HepG2 (cell line): ENCODE results near the gene HNRNPR. TPM values are rescaled to one million over a fixed set of nuclear protein-coding genes. Genes with fewer than 3 reads are reported as not detected.

Experiments
- ATAC-seq: fragments of 200-7000 bp; cut with Tn5 transposase; 3 replicates; pipeline ENCODE4 v1.9.1; 2020; ENCODE audit warnings: mild to moderate bottlenecking, moderate library complexity
- BruUV-seq: library from RNA; stranded (reverse); fragments of 400-500 nt; replicated peaks from 2 replicates; lab custom pipeline; 2021; lab: Mats Ljungman, UMichigan
- CTCF ChIA-PET: fragments of 300-600 bp; formaldehyde crosslinking; extraction: SDS; loops from one replicate; lab custom pipeline; 2021; ENCODE audit warnings: low total read pairs, inconsistent platforms, low intra/inter-chr PET ratio; lab: Yijun Ruan, JAX
- POLR2A ChIA-PET: fragments of 350-600 bp; sonication (Branson Sonifier 250); formaldehyde crosslinking; loops from one replicate; lab custom pipeline; 2020; ENCODE audit warnings: antibody characterized with exemption, inconsistent platforms; lab: Yijun Ruan, JAX
- DNase-seq: peaks from one replicate; pipeline ENCODE4 v3.0.0-alpha.2; 2015; ENCODE audit warnings: low spot score
- FAIRE-seq: peaks from 3 replicates; lab custom pipeline; 2011; peaks lifted over from hg19 to GRCh38; lab: Jason Lieb, UNC
- H2AFZ ChIP-seq: one replicate; pipeline ENCODE4 v1.6.1; 2011; ENCODE audit warnings: low read length, inconsistent platforms
- H3K27ac ChIP-seq: fragments of 300-600 bp; 3 replicates; pipeline ENCODE4 v1.8.0; 2011; ENCODE audit warnings: mixed run types, mild to moderate bottlenecking, mixed read lengths, low read length, inconsistent platforms; ENCODE audit not compliant: insufficient read depth; ENCODE audit errors: extremely low read length
- H3K27me3 ChIP-seq, 2 experiments: fragments of 200-600 bp in 1 of 2; 2 replicates in 1 of 2; 3 replicates in 1 of 2; pipeline versions ENCODE4 v1.6.0 to v1.8.0; 2011; ENCODE audit warnings: low read length in 2 of 2, mild to moderate bottlenecking in 2 of 2, moderate library complexity in 2 of 2, inconsistent platforms in 1 of 2; ENCODE audit not compliant: insufficient read depth in 2 of 2, control insufficient read depth in 1 of 2
- H3K36me3 ChIP-seq, 2 experiments: fragments of 200-600 bp in 1 of 2; replicated peaks in 1 of 2; 2 replicates in 1 of 2; 3 replicates in 1 of 2; pipeline versions ENCODE4 v1.5.1 to v1.8.0; 2011; ENCODE audit warnings: low read length in 2 of 2, inconsistent platforms in 1 of 2; ENCODE audit not compliant: insufficient read depth in 2 of 2, control insufficient read depth in 1 of 2
- H3K4me1 ChIP-seq: 2 replicates; pipeline ENCODE4 v1.5.1; 2012; ENCODE audit warnings: low read length, inconsistent platforms; ENCODE audit not compliant: insufficient read depth
- H3K4me2 ChIP-seq: 2 replicates; pipeline ENCODE4 v1.6.0; 2011; ENCODE audit warnings: low read depth, low read length, inconsistent platforms
- H3K4me3 ChIP-seq, 3 experiments: fragments of 200-600 bp in 1 of 3; sonication (generic), shearing (Covaris generic) in 1 of 3; replicated peaks in 1 of 3; 2 replicates each; pipeline ENCODE4 v1.5.1; 2011 to 2016; ENCODE audit warnings: low read length in 3 of 3, inconsistent platforms in 2 of 3, low read depth in 2 of 3, mild to moderate bottlenecking in 2 of 3, control low read depth in 1 of 3, mixed read lengths in 1 of 3; ENCODE audit not compliant: insufficient read depth in 1 of 3
- H3K79me2 ChIP-seq: one replicate; pipeline ENCODE4 v1.6.1; 2011; ENCODE audit warnings: low read length, inconsistent platforms; ENCODE audit not compliant: insufficient read depth
- H3K9ac ChIP-seq: 2 replicates; pipeline ENCODE4 v1.6.0; 2011; ENCODE audit warnings: mild to moderate bottlenecking, low read depth, low read length, inconsistent platforms; ENCODE audit not compliant: insufficient read depth
- H3K9me3 ChIP-seq: 2 replicates; pipeline ENCODE4 v1.5.1; 2012; ENCODE audit warnings: mild to moderate bottlenecking, low read length
- H4K20me1 ChIP-seq: 2 replicates; pipeline ENCODE4 v1.6.0; 2011; ENCODE audit warnings: inconsistent platforms, mild to moderate bottlenecking, low read length, moderate library complexity; ENCODE audit not compliant: insufficient read depth
- ESRRA ChIP-seq: sonication (generic); formaldehyde crosslinking; IDR thresholded peaks from 2 replicates; pipeline ENCODE4 v1.5.1; 2020; ENCODE audit warnings: mild to moderate bottlenecking, low read depth, missing genetic modification reagents
- FOSL2 ChIP-seq: sonication (generic); formaldehyde crosslinking; IDR thresholded peaks from 2 replicates; pipeline ENCODE4 v1.4.0; 2020; ENCODE audit warnings: missing genetic modification reagents
- JUN ChIP-seq: sonication (generic); formaldehyde crosslinking; IDR thresholded peaks from 2 replicates; pipeline ENCODE4 v1.4.0; 2020; ENCODE audit warnings: mild to moderate bottlenecking, missing genetic modification reagents
- NCOR1 ChIP-seq: fragments of 200-600 bp; sonication (generic); IDR thresholded peaks from 2 replicates; pipeline ENCODE4 v1.7.0; 2017; ENCODE audit warnings: antibody characterized with exemption, low read length, borderline replicate concordance
- RORA ChIP-seq: sonication (generic); formaldehyde crosslinking; IDR thresholded peaks from 2 replicates; pipeline ENCODE4 v1.5.0; 2020; ENCODE audit warnings: mild to moderate bottlenecking, missing genetic modification reagents, moderate library complexity
- SAFB2 ChIP-seq: sonication (generic); formaldehyde crosslinking; IDR thresholded peaks from 2 replicates; pipeline ENCODE4 v1.5.1; 2020; ENCODE audit warnings: missing genetic modification reagents, low read depth, mild to moderate bottlenecking, borderline replicate concordance
- SIX1 ChIP-seq: sonication (generic); formaldehyde crosslinking; IDR thresholded peaks from 2 replicates; pipeline ENCODE4 v1.4.0; 2020; ENCODE audit warnings: missing genetic modification reagents, borderline replicate concordance
- ZNF7 ChIP-seq: IDR thresholded peaks from 2 replicates; pipeline ENCODE4 v1.6.1; 2016; ENCODE audit warnings: missing biosample characterization, missing genetic modification reagents
- WGBS: methylation state at CpG from one replicate; pipeline ENCODE4 v1.1.6; 2017; ENCODE audit warnings: low lambda C conversion rate; 5-methylcytosine and 5-hydroxymethylcytosine counted together
- in situ Hi-C: cut with HindIII; loops from 2 replicates; pipeline ENCODE4 v1.10.0; 2017; ENCODE audit warnings: low pct_unique_long_range_greater_than_20kb; ENCODE audit not compliant: extremely low pct_ligation_motif_present
- intact Hi-C: fragments of 100-400 bp; cut with micrococcal nuclease; formaldehyde crosslinking; loops from one replicate; pipeline ENCODE4 v1.10.0; 2022; ENCODE audit not compliant: unreplicated experiment
- polyA plus RNA-seq, 8 experiments: library from polyadenylated mRNA; depleted of rRNA in 3 of 8; stranded (reverse) in 7 of 8; unstranded in 1 of 8; fragments of >200 nt; fragmentation: Illumina TruSeq in 4 of 8; extraction: Trizol in 4 of 8; gene quantifications; 2 replicates each; pipeline versions ENCODE4 v1.2.1 to v1.2.3, GENCODE V29; 2011 to 2016; ENCODE audit warnings: low read depth in 4 of 8, missing spikeins in 1 of 8, mixed read lengths in 1 of 8; ENCODE audit not compliant: insufficient read depth in 1 of 8
- total RNA-seq, 5 experiments: library from RNA; depleted of rRNA; stranded (reverse); fragments of >200 nt; fragmentation: Illumina TruSeq; extraction: Trizol; gene quantifications; 2 replicates each; pipeline ENCODE4 v1.2.3, GENCODE V29; 2016; ENCODE audit warnings: low read depth in 1 of 5
- TF ChIP-seq, protein P1 (sequence below): sonication (generic); formaldehyde crosslinking; IDR thresholded peaks from 2 replicates; pipeline ENCODE4 v1.8.1; 2022; ENCODE audit warnings: low read depth, mild to moderate bottlenecking, missing genetic modification reagents
- TF ChIP-seq, protein P2 (sequence below): sonication (generic); formaldehyde crosslinking; IDR thresholded peaks from 2 replicates; pipeline ENCODE4 v1.5.0; 2020; ENCODE audit warnings: mild to moderate bottlenecking, missing genetic modification reagents
- TF ChIP-seq, protein P3 (sequence below): sonication (generic); formaldehyde crosslinking; IDR thresholded peaks from 2 replicates; pipeline ENCODE4 v1.5.0; 2020; ENCODE audit warnings: mild to moderate bottlenecking, missing genetic modification reagents, borderline replicate concordance

Gene HNRNPR
- total and polyA plus RNA-seq, 2 of the 13 experiments (the other 11 are each of a cell fraction or from before 2014, with no cell fraction given) = 133 to 216 TPM

DNA sequence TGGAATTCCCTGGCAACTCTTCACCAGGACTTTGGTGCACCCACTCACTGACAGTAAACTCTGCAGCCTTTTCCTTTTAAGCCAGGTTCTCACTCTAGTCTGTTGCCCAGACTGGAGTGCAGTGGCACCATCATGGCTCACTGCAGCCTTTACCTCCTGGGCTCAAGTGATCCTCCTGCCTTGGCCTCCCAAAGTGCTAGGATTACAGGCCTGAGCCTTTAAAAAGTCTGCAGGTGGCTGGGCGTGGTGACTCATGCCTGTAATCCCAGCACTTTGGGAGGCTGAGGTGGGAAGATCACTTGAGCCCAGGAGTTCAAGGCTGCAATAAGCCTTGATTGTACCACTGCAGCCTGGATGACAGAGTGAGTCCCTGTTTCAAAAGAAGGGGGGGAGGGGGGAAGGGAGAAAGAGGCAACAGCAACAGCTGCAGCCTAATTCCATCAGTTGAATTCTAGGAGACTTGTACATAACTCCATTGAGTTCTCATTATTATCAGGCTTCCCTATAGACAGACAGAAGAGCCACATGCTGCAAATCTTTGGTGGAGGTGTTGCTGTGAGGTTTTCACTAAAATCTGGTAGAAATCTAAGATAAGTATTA, 8.1 kb upstream of the HNRNPR start:
- no peaks in the 10 kb centered on the region for H3K36me3 ChIP-seq
- no peak overlapping the region for H3K27ac ChIP-seq
- POLR2A ChIA-PET = no interaction called here
- 50% methylated on average over 1 of the region's 1 CpG for WGBS
- intact Hi-C loops = no loop called here
- H3K4me2 ChIP-seq = no peak overlapping the region
- no peaks in the 10 kb centered on the region for H3K79me2 ChIP-seq
- H2AFZ ChIP-seq = no peak overlapping the region
- CTCF ChIA-PET = no interaction called here
- ATAC-seq = no peak; the same call in 2 of the 3 replicates
- no peak for TF ChIP-seq ESRRA (CRISPR knock-in tag)
- TF ChIP-seq, protein P1, sequence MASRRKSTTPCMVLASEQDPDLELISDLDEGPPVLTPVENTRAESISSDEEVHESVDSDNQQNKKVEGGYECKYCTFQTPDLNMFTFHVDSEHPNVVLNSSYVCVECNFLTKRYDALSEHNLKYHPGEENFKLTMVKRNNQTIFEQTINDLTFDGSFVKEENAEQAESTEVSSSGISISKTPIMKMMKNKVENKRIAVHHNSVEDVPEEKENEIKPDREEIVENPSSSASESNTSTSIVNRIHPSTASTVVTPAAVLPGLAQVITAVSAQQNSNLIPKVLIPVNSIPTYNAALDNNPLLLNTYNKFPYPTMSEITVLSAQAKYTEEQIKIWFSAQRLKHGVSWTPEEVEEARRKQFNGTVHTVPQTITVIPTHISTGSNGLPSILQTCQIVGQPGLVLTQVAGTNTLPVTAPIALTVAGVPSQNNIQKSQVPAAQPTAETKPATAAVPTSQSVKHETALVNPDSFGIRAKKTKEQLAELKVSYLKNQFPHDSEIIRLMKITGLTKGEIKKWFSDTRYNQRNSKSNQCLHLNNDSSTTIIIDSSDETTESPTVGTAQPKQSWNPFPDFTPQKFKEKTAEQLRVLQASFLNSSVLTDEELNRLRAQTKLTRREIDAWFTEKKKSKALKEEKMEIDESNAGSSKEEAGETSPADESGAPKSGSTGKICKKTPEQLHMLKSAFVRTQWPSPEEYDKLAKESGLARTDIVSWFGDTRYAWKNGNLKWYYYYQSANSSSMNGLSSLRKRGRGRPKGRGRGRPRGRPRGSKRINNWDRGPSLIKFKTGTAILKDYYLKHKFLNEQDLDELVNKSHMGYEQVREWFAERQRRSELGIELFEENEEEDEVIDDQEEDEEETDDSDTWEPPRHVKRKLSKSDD = no peak
- TF ChIP-seq FOSL2 (CRISPR knock-in tag) = peak; percentile 54
- TF ChIP-seq, protein P2, sequence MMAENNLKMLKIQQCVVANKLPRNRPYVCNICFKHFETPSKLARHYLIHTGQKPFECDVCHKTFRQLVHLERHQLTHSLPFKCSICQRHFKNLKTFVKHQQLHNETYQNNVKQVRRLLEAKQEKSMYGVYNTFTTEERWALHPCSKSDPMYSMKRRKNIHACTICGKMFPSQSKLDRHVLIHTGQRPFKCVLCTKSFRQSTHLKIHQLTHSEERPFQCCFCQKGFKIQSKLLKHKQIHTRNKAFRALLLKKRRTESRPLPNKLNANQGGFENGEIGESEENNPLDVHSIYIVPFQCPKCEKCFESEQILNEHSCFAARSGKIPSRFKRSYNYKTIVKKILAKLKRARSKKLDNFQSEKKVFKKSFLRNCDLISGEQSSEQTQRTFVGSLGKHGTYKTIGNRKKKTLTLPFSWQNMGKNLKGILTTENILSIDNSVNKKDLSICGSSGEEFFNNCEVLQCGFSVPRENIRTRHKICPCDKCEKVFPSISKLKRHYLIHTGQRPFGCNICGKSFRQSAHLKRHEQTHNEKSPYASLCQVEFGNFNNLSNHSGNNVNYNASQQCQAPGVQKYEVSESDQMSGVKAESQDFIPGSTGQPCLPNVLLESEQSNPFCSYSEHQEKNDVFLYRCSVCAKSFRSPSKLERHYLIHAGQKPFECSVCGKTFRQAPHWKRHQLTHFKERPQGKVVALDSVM (CRISPR knock-in tag) = peak; percentile 53; the same call in 1 of the 2 replicates
- TF ChIP-seq RORA (CRISPR knock-in tag) = no peak
- TF ChIP-seq NCOR1 = no peak
- no peak for TF ChIP-seq SAFB2 (CRISPR knock-in tag)
- TF ChIP-seq SIX1 (CRISPR knock-in tag) = no peak
- TF ChIP-seq, protein P3, sequence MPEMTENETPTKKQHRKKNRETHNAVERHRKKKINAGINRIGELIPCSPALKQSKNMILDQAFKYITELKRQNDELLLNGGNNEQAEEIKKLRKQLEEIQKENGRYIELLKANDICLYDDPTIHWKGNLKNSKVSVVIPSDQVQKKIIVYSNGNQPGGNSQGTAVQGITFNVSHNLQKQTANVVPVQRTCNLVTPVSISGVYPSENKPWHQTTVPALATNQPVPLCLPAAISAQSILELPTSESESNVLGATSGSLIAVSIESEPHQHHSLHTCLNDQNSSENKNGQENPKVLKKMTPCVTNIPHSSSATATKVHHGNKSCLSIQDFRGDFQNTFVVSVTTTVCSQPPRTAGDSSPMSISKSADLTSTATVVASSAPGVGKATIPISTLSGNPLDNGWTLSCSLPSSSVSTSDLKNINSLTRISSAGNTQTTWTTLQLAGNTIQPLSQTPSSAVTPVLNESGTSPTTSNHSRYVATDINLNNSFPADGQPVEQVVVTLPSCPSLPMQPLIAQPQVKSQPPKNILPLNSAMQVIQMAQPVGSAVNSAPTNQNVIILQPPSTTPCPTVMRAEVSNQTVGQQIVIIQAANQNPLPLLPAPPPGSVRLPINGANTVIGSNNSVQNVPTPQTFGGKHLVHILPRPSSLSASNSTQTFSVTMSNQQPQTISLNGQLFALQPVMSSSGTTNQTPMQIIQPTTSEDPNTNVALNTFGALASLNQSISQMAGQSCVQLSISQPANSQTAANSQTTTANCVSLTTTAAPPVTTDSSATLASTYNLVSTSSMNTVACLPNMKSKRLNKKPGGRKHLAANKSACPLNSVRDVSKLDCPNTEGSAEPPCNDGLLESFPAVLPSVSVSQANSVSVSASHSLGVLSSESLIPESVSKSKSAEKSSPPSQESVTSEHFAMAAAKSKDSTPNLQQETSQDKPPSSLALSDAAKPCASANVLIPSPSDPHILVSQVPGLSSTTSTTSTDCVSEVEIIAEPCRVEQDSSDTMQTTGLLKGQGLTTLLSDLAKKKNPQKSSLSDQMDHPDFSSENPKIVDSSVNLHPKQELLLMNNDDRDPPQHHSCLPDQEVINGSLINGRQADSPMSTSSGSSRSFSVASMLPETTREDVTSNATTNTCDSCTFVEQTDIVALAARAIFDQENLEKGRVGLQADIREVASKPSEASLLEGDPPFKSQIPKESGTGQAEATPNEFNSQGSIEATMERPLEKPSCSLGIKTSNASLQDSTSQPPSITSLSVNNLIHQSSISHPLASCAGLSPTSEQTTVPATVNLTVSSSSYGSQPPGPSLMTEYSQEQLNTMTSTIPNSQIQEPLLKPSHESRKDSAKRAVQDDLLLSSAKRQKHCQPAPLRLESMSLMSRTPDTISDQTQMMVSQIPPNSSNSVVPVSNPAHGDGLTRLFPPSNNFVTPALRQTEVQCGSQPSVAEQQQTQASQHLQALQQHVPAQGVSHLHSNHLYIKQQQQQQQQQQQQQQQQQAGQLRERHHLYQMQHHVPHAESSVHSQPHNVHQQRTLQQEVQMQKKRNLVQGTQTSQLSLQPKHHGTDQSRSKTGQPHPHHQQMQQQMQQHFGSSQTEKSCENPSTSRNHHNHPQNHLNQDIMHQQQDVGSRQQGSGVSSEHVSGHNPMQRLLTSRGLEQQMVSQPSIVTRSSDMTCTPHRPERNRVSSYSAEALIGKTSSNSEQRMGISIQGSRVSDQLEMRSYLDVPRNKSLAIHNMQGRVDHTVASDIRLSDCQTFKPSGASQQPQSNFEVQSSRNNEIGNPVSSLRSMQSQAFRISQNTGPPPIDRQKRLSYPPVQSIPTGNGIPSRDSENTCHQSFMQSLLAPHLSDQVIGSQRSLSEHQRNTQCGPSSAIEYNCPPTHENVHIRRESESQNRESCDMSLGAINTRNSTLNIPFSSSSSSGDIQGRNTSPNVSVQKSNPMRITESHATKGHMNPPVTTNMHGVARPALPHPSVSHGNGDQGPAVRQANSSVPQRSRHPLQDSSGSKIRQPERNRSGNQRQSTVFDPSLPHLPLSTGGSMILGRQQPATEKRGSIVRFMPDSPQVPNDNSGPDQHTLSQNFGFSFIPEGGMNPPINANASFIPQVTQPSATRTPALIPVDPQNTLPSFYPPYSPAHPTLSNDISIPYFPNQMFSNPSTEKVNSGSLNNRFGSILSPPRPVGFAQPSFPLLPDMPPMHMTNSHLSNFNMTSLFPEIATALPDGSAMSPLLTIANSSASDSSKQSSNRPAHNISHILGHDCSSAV (CRISPR knock-in tag) = no peak
- TF ChIP-seq JUN (CRISPR knock-in tag) = no peak
- TF ChIP-seq ZNF7 (CRISPR knock-in tag) = peak; percentile 52
- no peaks in the 10 kb centered on the region for H3K9me3 ChIP-seq
- H4K20me1 ChIP-seq = no peaks in the 10 kb centered on the region
- peaks cover 18% of the 10 kb centered on the region for H3K4me1 ChIP-seq
- BruUV-seq = no TSS peak
- H3K4me3 ChIP-seq = no peak overlapping the region
- in situ Hi-C loops = no loop called here
- H3K27me3 ChIP-seq = no peaks in the 10 kb centered on the region
- H3K9ac ChIP-seq = no peak overlapping the region
- DNase-seq = no peak
- FAIRE-seq = no peak
